Keratinocyte (primary cell): Measurements from ENCODE around the gene SERGEF. TPM values are rescaled to one million over a fixed set of nuclear protein-coding genes. Genes with fewer than 3 reads are reported as not detected.

ENCODE experiments used
- DNase-seq: peaks from one replicate; pipeline ENCODE4 v3.0.0-alpha.2; 2011; ENCODE audit warnings: low read depth, missing footprints, low spot score
- FAIRE-seq: peaks from 2 replicates; lab custom pipeline; 2011; peaks lifted over from hg19 to GRCh38; lab: Jason Lieb, UNC
- H2AFZ ChIP-seq: 2 replicates; pipeline ENCODE4 v1.6.0; 2012; ENCODE audit warnings: low read length, control low read depth, inconsistent platforms; ENCODE audit not compliant: control insufficient read depth
- H3K27ac ChIP-seq: 2 replicates; pipeline ENCODE4 v1.5.1; 2011; ENCODE audit warnings: low read length; ENCODE audit not compliant: control insufficient read depth, insufficient read depth
- H3K27me3 ChIP-seq: 3 replicates; pipeline ENCODE4 v1.6.0; 2011; ENCODE audit warnings: low read length; ENCODE audit not compliant: control insufficient read depth, insufficient read depth; ENCODE audit errors: extremely low read depth
- H3K36me3 ChIP-seq, 2 experiments: 2 replicates in 1 of 2; 3 replicates in 1 of 2; pipeline ENCODE4 v1.5.1; 2011; ENCODE audit warnings: low read length in 2 of 2, mild to moderate bottlenecking in 1 of 2; ENCODE audit not compliant: control insufficient read depth in 2 of 2, insufficient read depth in 2 of 2; ENCODE audit errors: extremely low read depth in 1 of 2
- H3K4me1 ChIP-seq: 3 replicates; pipeline ENCODE4 v1.5.1; 2011; ENCODE audit warnings: low read length; ENCODE audit not compliant: control insufficient read depth, insufficient read depth; ENCODE audit errors: extremely low read depth
- H3K4me2 ChIP-seq: 3 replicates; pipeline ENCODE4 v1.6.0; 2011; ENCODE audit warnings: low read depth, low read length; ENCODE audit not compliant: control insufficient read depth, insufficient read depth; ENCODE audit errors: extremely low read depth
- H3K4me3 ChIP-seq, 3 experiments: fragments of 200-600 bp in 1 of 3; sonication (generic) in 1 of 3; 2 replicates in 2 of 3; 3 replicates in 1 of 3; pipeline ENCODE4 v1.5.1; 2011 to 2016; ENCODE audit warnings: low read length in 3 of 3, mild to moderate bottlenecking in 3 of 3, control low read depth in 2 of 3, inconsistent platforms in 1 of 3, low read depth in 1 of 3, mixed read lengths in 1 of 3, mixed run types in 1 of 3, moderate library complexity in 1 of 3; ENCODE audit not compliant: control insufficient read depth in 2 of 3, insufficient read depth in 2 of 3; ENCODE audit errors: extremely low read depth in 1 of 3
- H3K79me2 ChIP-seq: 2 replicates; pipeline ENCODE4 v1.6.0; 2012; ENCODE audit warnings: low read length; ENCODE audit not compliant: control insufficient read depth, insufficient read depth
- H3K9ac ChIP-seq: 3 replicates; pipeline ENCODE4 v1.6.0; 2011; ENCODE audit warnings: low read length; ENCODE audit not compliant: control insufficient read depth, insufficient read depth; ENCODE audit errors: extremely low read depth
- H3K9me1 ChIP-seq: 3 replicates; pipeline ENCODE4 v1.6.0; 2011; ENCODE audit warnings: low read length; ENCODE audit not compliant: control insufficient read depth, insufficient read depth; ENCODE audit errors: extremely low read depth
- H3K9me3 ChIP-seq: 2 replicates; pipeline ENCODE4 v1.5.1; 2012; ENCODE audit warnings: low read depth, low read length; ENCODE audit not compliant: control insufficient read depth
- H4K20me1 ChIP-seq: 3 replicates; pipeline ENCODE4 v1.6.0; 2011; ENCODE audit warnings: low read length; ENCODE audit not compliant: control insufficient read depth, insufficient read depth; ENCODE audit errors: extremely low read depth
- CTCF ChIP-seq, 3 experiments: IDR thresholded peaks in 1 of 3; conservative IDR thresholded peaks in 1 of 3; optimal IDR thresholded peaks in 1 of 3; 2 replicates in 2 of 3; 3 replicates in 1 of 3; pipeline versions ENCODE3 to v1.5.1; 2011; ENCODE audit warnings: low read length in 3 of 3, mild to moderate bottlenecking in 3 of 3, moderate library complexity in 2 of 3, control low read depth in 1 of 3, inconsistent platforms in 1 of 3; ENCODE audit not compliant: insufficient read depth in 2 of 3; ENCODE audit errors: extremely low read depth in 1 of 3
- EZH2 ChIP-seq: IDR thresholded peaks from one replicate; pipeline ENCODE4 v1.6.1; 2012; ENCODE audit warnings: inconsistent platforms, mild to moderate bottlenecking, low read length, moderate library complexity
- dilution Hi-C: fragments of 300-500 bp; cut with MboI; formaldehyde crosslinking; loops from one replicate; pipeline ENCODE4 v1.7.0; 2020; ENCODE audit warnings: low sequenced_read_pairs; ENCODE audit not compliant: extremely low pct_ligation_motif_present
- polyA plus RNA-seq, 5 experiments: library from polyadenylated mRNA; depleted of rRNA in 3 of 5; stranded (reverse) in 3 of 5; stranded (forward) in 1 of 5; unstranded in 1 of 5; fragments of >200 nt; gene quantifications; 1 replicate in 1 of 5; 2 replicates in 3 of 5; 3 replicates in 1 of 5; pipeline versions ENCODE4 v1.2.1 to v1.2.3, GENCODE V29; 2011 to 2012; ENCODE audit warnings: missing spikeins in 2 of 5, low read depth in 1 of 5, low replicate concordance in 1 of 5

Gene SERGEF
- polyA plus RNA-seq, 1 donor (not counting 4 experiments of a cell fraction or from before 2014, with no cell fraction given): 15.6 TPM

GRCh38 chr11:18036456-18036855 lies 23.6 kb upstream of the SERGEF start:
- H3K4me1 ChIP-seq: no peaks in the 10 kb centered on the region
- no peak overlapping the region for H3K4me2 ChIP-seq
- no peaks in the 10 kb centered on the region for H3K9me3 ChIP-seq
- H4K20me1 ChIP-seq: no peaks in the 10 kb centered on the region
- TF ChIP-seq EZH2 (no peak), CTCF (optimal IDR thresholded peaks at IDR 0.05 in 1 of 3, IDR thresholded peaks at IDR 0.05 in 1 of 3, conservative IDR thresholded peaks at IDR 0.05 in 1 of 3; ENCODE audit: extremely low read depth in 1 of 3, insufficient read depth in 2 of 3, low read length in 3 of 3) (no peak)
- no peak overlapping the region for H2AFZ ChIP-seq
- no peak overlapping the region for H3K9ac ChIP-seq
- H3K27me3 ChIP-seq: no peaks in the 10 kb centered on the region
- no peaks in the 10 kb centered on the region for H3K36me3 ChIP-seq
- no peak overlapping the region for H3K27ac ChIP-seq
- H3K4me3 ChIP-seq: no peak overlapping the region
- no peak for DNase-seq
- dilution Hi-C loops: no loop called here
- FAIRE-seq: no peak
- no peaks in the 10 kb centered on the region for H3K79me2 ChIP-seq
- H3K9me1 ChIP-seq: no peaks in the 10 kb centered on the region

- Histone ChIP-seq H3K9ac (no peak overlapping the region), H3K79me2 (no peaks in the 10 kb centered on the region), H3K4me3 (no peak overlapping the region), H4K20me1 (no peaks in the 10 kb centered on the region), H3K27ac (no peak overlapping the region), H2AFZ (no peak overlapping the region), H3K4me2 (no peak overlapping the region), H3K27me3 (no peaks in the 10 kb centered on the region), H3K9me1 (no peaks in the 10 kb centered on the region), H3K36me3 (no peaks in the 10 kb centered on the region), H3K9me3 (no peaks in the 10 kb centered on the region), H3K4me1 (no peaks in the 10 kb centered on the region)
- no peak for DNase-seq
- no peak for FAIRE-seq
- dilution Hi-C loops: no loop called here
- no peak for TF ChIP-seq EZH2
- no peak for TF ChIP-seq CTCF (optimal IDR thresholded peaks at IDR 0.05 in 1 of 3, IDR thresholded peaks at IDR 0.05 in 1 of 3, conservative IDR thresholded peaks at IDR 0.05 in 1 of 3; ENCODE audit: extremely low read depth in 1 of 3, insufficient read depth in 2 of 3, low read length in 3 of 3)
Observed at GRCh38 chr11:18027475-18027874, 14.6 kb upstream of the SERGEF start.
